OCI-LY7 (cell line): ENCODE data around the gene TRIM28.

Experiments used
- CTCF ChIP-seq: fragments of 200-600 bp; sonication (generic); conservative IDR thresholded peaks from 2 replicates; pipeline ENCODE4 v1.5.1; 2014; ENCODE audit warnings: mild to moderate bottlenecking, antibody characterized with exemption, low read length, moderate library complexity, mixed read lengths
- EZH2phosphoT487 ChIP-seq: fragments of 200-600 bp; sonication (generic); IDR thresholded peaks from 2 replicates; pipeline ENCODE4 v1.6.1; 2018; ENCODE audit warnings: low read depth, borderline replicate concordance, mild to moderate bottlenecking, mixed run types, antibody characterized with exemption, low read length, moderate library complexity, mixed read lengths

DNA sequence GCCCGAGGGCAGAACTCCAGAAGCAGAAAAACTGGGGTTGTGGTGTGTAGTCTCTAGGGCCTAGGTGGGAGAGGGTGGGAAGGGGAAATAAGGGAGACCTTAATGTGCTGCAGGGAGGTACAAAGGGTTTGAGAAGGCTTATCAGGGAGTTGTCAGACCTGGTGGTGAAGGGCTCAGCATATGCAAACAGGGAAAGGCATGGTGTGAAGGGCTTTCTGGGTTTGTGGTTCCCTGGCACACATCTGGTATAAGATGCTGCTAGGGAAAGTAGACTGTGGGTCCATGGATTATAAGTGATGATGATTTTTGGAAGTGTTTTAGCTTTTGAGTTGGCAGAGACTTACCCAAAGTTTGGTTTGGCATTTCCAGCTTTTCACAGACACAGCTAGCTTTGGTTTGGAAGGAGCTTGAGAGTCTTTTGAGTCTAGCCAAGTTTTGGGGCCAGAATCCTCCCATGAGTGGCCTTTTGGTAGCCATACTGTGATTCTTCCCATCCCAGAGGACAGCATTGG, 2.2 kb downstream of the TRIM28 start:
- no peak for TF ChIP-seq CTCF
- no peak for TF ChIP-seq EZH2phosphoT487
